GM19239 (cell line): ENCODE measurements around the gene TRAPPC11.
"Not testable (repeated sequence)": the region's sequence is repeated elsewhere in the genome, so short reads cannot be mapped to it uniquely, and the experiment has no call there.

Source experiments
- DNase-seq: peaks from one replicate; pipeline ENCODE4 v3.0.0; 2011; ENCODE audit warnings: low spot score; ENCODE audit not compliant: insufficient read length
- FAIRE-seq: peaks from 2 replicates; lab custom pipeline; 2011; peaks lifted over from hg19 to GRCh38; lab: Jason Lieb, UNC

TRAPPC11 gene

DNA sequence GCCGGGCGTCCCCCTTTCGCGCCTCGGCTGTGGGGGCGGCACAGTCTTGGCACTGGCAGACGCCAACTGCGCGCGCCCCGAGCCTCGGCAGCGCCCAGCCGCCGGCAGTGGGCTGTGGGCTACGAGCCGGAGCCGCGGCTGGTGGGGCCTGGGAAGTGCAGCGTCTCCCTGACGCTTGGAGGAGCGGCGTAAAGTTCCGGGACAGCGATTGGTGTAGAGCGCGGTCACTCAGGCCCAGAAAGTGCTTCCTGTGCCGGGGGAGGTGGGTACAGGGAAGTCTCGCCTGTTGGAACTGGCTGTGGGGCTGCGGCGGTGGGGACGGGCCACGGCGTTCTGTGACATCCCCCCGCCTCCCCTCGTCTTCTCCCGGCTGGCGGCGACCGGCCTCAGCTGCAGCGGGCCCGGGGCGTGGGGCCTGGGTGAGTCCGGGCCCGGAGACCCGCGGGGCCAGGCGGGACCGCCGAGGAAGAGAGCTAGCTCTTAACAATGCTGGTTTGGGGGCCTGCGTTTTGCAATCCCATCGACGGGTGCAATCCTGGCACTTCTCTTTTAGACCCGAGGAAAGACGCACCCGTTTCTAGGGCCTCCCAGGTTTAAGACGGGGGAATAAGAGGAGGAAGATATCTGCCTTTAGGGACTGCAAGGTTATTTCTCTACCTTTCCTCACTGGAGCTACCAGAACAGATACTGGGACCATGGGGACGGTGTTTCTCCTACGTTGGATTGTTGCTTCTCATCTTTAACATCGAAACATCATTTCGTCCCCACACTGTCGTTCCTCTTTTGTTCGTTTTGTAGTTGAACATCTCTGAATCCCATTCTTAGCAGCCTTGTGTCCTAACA lies at the start of gene TRAPPC11, which contains the start of gene RWDD4:
TRAPPC11 (plus strand) TSS at position 265 of the 843 bp plus-strand sequence. CDS start 4,575 bp downstream, outside the sequence.
RWDD4 (minus strand) TSS at position 157 of the 843 bp plus-strand sequence. CDS start 233 bp downstream, outside the sequence.
- peak; percentile 83 for FAIRE-seq
- peak; percentile 92 for DNase-seq

DNA sequence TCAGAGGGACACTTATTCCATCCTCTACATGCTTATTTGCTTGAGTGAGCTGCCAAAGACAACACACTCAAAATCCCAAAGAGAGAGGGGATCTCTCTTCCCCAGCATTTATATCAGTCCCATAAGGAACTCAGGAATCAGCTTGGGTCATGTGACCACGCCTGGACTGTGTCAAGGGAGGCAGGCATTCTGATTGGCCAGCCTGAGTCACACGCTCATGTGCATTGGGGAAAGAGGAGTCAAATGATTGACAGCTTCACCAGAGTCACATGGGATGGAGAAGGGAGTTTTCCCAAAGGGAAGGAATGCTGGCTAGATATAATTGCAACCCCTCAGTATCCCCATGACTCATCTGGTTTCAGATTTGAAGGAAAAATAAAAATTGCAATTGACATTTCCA lies 49.1 kb upstream of the TRAPPC11 start:
- DNase-seq (no peak), FAIRE-seq (no peak)

DNA sequence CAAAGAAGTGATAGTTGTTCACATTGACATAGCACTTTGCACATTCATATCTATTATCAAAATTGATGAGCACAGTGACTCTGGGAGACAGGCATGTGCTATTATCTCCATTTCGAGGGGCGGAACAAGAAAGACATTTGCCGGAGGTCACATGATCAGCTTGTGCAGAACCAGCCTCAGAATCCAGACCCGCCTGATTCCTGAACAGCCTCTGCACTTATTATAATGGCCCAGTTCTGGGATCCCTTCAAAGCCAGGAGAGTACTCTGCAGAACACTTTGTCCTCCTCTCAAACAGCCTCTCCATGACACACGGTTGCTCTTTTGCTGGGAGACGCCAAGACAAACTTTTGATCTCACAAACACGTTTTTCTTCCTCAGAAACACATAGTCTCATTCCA lies 48.5 kb upstream of the TRAPPC11 start:
- FAIRE-seq = no peak
- no peak for DNase-seq

DNA sequence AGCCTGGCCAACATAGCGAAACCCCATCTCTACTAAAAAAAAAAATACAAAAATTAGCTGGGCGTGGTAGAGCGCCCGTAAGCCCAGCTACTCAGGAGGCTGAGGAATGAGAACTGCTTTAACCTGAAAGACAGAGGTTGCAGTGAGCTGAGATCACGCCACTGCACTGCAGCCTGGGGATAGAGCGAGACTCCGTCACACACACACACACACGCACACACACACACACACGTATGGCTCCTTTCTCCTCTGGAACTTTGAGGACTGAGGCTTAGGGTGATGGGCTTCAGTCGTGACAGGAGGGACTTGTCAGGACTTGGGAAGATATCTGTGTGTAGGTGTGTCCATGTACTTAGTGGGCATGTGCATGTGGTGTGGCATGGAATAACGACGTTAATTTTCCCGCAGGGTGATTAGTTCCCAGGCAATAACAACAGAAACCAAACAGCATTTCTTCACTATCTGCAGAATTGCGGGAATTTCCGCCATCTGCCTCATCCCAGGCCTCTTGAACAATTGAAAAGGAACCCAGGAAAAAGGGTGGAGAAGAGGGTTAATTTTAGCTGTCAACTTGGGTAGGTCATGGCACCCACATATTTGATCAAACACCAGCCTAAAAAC lies 47.8 kb upstream of the TRAPPC11 start:
- no peak for FAIRE-seq
- no peak for DNase-seq

DNA sequence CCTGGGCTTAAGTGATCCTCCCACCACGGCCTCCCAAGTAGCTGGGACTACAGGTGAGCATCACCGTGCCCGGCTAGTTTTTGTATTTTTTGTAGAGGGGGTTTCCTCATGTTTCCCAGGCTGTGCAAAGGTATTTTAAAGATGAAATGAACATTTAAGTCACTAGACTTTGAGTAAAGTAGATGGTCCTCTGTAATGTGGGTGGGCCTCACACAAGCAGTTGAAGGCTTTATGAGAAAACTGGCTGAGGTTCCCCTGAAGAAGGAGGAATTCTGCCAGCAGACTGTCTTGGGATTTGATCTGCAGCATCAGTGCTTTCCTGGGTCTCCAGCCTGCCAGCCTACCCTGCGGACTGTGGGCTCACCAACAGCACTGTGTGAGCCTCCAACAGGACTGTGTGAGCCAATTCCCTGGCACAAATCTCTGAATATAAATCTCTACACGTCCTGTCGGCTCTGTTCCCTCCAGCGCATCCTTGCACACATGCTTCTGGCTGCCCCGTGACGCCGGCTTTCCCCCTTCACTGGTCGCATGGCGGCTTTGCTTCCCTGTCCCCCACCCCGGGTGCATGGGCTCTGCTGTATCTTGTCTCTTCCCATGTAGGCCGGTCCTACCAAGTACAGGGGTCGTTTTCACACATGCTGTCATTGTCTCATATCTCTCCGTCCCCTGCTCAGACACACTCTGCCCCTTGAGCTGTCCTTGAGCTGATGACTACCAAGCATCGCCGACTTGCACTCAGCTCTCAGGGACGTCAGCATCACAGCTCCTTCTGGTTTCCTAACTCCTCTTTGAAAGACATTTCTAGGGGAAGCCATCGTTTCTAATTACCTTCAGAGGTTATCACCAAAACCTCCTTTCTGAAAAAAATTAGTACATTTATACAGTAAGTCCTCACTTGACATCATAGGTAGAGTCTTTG lies 46.5 kb upstream of the TRAPPC11 start:
- FAIRE-seq = no peak
- no peak for DNase-seq

DNA sequence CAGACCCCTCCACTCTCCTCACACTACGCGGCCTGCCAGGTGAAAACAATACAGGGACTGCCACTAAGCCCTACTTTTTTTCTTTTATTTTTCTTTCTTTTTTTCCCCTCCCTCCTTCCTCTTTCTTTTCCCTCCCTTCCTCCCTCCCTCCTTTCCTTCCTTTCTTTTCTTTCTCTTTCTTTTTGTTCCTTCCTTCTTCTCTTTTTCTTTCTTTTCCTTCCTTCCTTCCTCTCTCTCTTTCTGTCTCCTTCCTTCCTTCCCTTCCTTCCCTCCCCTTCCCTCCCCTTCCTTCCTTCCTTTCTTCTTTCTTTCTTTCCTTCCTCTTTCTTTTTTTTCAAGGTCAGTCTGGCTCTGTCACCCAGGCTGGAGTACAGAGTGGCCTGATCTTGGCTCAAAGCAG lies 42.0 kb upstream of the TRAPPC11 start:
- no peak for DNase-seq
- FAIRE-seq = no peak

DNA sequence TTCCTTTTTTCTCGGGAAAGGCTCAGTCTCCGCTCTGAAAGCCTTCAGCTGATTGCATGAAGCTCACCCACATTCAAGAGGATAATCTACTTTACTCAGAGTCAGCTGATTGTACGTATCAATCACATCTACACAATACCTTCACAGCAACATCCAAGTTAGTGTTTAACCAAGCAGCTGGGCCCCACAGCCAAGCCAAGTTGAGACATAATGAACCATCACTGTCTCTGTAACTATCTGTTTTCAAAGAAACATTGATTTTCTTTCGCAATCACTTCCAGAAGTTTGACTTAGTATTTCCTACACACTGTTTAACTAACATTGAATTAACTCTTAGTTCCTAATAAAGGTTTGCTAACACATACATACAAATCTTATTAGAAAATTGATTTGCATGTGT lies 40.4 kb upstream of the TRAPPC11 start:
- no peak for DNase-seq
- FAIRE-seq = no peak

DNA sequence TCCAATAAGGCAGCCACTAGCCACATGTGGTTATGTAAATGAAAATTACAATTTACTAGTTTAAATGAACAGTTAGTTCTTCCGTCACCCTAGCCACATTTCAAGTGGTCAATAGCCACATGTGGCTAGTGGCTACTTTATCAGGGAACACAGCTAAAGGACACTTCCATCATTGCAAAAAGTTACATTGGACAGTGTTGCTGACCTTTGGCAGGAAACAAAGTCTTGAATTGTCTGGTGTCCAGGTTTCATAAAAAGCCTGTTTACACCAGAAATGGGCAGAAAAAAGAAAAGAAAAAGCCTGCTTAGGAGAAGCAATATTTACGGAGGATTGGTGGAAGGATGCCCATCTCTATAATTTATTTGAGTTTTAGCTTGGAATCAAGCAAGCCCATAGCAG lies 38.7 kb upstream of the TRAPPC11 start:
- DNase-seq (no peak), FAIRE-seq (no peak)

DNA sequence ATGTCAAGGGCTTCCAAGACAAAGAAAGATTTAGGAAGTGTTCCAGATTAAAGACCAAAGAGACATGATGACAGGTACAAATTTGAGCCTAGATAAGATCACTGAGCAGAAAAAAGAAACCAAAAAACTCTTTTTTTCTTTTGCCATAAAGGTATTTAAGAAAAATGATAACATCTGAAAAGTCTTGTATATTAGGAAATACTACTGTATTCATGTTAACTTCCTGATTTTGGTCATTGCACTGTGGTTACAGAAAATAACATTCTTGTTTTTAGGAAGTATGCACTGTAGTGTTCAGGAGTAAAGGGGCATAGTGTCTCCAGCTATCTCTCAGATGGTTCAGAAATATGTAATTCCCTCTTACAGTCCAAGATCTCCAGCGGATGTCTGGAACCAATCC lies 37.2 kb upstream of the TRAPPC11 start:
- DNase-seq (no peak), FAIRE-seq (no peak)

DNA sequence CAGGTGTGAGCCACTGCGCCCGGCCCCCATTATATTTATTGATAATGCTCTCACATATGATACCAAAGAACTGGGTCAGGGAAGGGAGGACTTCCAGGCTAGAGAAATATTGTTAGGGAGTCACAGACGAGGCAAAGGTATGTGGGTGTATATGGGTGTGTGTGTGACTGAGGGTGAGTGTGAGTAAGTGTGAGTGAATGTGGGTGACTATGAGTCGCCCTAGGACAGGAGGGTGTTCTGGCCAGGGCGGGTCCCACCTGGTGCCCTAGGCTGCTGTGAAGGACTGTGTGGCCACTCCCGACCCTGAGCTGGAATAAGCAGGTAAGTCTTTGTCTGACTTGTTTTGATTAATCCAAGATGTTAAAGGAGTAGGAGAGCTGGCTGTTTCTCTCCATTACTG lies 34.5 kb upstream of the TRAPPC11 start:
- DNase-seq (no peak), FAIRE-seq (no peak)

DNA sequence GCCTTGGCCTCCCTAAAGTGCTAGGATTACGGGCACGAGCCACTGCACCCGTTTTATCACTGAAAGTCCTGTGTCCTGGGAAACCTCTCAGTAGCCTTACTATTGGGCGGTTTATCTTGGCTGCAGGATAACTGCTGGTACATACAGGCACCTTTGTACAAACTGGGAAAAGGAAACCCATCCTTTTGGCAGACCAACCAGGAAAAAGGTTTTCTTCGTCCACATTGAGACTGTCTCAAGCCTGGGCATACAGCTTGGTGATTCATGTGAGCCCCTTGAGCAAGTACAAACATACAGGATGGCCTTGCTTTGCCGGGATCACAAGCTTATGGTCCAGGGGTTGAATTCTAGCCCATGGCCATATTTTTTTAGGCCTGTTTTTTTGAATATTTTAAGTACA lies 32.9 kb upstream of the TRAPPC11 start:
- no peak for FAIRE-seq
- DNase-seq = no peak

DNA sequence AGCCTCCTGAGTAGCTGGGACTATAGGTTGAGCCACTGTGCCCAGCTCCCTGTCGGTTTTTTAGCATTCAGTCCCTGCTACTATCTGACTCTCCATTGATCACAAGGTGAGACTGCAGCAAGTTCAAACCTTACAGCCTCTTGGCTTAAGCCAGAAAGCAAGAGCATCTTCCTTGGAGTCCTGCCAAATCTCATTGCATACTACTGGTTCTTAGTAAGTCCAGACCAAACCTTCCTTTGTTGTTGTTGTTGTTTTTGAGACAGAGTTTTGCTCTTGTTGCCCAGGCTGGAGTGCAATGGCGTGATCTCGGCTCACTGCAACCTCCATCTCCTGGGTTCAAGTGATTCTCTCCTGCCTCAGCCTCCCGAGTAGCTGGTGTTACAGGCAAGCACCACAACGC lies 31.8 kb upstream of the TRAPPC11 start:
- not testable (repeated sequence) for DNase-seq, FAIRE-seq

DNA sequence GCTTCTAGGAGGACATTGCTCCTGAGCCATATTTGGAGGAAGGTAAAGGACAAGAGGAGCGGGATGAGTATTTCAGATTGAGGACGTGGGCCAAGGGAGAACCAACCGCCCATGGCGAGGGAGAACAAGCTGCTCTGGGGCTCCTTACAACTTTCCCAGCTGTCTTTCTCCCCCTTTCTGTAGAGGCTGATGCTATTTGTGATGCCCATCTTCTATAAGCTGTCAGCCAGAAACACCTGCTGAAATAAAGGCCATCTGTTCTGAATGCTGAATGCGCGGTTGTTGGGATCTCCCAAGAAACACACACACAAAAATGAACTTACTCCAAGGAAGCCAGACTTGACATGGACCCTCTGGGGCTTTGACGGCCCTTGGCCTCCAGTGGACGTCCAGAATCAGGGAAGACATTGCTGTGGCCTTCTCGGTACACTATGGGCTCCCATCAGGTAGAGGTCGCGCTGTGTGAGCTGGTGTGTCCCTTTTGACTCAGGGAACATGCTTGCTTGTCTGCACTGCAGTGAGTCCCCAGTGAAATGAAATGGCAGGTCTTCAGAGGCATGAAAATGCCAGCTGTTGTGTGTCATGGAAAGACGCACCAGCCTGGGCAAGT lies 31.0 kb upstream of the TRAPPC11 start:
- DNase-seq (no peak), FAIRE-seq (no peak)

DNA sequence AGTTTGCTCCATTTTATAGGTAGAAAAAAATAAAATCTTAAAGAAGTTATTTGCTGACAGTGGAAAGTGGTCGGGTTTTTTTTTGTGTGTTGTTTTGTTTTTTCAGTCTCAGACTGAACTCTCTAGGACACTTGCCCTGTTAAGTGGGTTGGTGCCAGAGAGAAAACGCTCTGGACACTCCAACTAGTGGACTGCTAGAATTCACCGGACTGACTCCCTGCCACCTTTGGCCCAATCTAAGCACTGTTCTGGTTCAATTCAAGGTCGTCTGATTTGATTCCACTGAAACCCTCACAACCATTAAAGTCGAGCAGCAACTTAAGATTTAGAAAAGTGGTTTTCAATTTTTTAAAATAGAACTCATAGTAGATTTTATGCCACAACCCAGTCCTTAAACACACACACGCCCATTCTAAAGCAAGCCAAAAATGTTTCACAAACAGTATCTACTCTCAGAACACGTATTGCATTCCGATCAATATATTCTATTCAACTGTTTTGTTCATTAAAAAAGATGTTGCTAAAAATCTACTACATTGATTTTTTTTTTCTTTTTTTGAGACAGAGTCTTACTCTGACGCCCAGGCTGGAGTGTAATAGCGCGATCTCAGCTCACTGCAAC lies 27.4 kb upstream of the TRAPPC11 start:
- DNase-seq = no peak

DNA sequence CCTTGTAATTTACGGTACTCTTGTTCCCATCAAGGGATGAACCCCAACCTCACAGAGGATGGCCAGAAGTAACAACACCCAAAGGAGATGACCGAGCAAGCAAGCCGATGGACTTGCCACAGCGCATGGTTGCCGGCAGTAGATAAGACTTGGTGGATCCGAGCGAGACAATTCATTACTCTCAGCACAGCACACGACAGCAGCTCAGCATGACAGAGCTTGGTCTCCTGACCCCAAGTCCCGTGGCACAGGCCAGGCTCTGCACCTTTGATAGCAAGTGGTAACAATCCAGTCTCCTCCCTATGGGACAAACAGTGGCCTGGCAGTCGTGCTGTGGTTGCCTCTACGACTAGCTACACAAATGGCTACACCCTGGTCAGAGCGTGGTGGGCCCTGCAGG lies 26.4 kb upstream of the TRAPPC11 start:
- no peak for FAIRE-seq

More for the DNA sequence above, 27.4 kb upstream of the TRAPPC11 start:
- no peak for FAIRE-seq

DNA sequence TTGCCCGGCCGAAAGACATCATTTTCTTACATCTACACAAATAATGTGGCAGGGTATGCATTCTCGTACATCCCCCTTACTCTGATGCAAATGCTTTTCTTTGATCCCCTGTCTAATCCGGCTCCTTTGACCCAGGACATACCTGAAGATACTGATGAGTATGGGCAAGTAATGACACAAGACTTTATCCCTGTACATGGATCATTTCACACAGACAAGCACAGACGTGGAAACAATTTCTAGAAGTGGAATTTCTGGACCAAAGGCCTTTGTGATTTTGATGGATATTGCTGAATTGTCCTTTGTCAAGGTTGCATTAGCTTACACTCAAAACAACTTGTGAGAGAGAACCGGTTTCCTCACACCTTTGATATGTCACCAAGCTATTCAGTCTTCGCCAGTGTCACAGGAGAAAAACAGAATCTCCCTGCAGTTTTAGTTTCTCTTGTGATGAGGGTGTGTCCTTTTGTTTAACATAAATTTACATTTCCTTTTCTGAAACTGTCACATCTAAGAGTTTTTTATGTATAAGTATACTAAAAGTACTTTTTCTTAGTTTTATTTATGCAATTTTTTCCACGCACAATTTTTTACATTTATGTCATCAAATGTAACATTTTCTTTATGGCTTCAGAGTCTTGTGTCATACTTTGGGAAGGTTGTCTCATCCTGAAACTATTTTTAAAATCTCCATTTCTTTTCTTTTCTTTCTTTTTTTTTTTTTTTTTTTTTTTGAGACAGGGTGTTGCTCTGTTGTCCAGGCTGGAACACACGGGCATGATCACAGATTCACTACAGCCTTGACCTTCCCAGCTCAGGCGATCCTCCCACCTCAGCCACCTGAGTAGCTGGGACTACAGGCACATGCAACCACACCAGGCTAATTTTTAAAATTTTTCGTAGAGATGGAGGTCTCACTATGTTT lies 25.4 kb upstream of the TRAPPC11 start:
- no peak for DNase-seq
- FAIRE-seq = no peak

More for the DNA sequence above, 26.4 kb upstream of the TRAPPC11 start:
- DNase-seq = no peak

DNA sequence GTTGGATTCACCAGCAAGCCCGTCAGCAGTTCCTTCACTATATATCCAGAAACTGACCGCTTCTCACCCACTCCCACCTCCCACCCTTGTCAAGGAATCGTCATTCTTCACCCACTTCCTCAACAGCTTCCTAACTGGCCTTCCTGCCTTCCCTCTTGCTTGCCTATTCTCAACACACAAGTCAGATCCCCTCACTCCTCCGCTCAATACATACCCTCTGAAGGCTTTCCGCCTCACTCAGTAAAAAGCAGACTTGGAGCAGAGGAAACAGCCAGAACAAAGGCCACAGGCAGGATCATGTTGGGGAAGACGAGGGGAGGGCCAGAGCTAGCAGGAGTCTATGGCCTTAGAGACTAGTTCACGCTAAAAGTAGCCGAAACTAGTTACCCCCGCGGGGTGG lies 23.8 kb upstream of the TRAPPC11 start:
- no peak for DNase-seq

DNA sequence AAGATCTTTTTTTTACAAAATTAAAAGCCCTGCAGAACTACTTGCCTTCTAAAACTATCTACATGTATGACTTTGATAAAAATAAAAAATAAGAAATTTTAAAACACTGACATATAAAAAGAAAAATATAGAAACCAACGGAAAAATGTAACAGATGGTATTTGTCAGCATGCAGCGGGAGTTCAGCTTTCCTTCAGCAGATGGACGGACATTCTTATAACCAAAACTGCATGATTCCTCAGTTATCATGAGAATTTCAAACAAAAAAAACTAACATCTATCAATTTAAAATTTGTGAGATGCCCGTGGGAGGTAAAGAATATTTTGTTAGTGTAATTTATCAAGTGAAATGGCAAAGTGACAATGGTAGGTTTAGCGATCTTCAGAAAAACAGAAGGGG lies 23.4 kb upstream of the TRAPPC11 start:
- FAIRE-seq = no peak

More for the DNA sequence above, 23.8 kb upstream of the TRAPPC11 start:
- FAIRE-seq = no peak

DNA sequence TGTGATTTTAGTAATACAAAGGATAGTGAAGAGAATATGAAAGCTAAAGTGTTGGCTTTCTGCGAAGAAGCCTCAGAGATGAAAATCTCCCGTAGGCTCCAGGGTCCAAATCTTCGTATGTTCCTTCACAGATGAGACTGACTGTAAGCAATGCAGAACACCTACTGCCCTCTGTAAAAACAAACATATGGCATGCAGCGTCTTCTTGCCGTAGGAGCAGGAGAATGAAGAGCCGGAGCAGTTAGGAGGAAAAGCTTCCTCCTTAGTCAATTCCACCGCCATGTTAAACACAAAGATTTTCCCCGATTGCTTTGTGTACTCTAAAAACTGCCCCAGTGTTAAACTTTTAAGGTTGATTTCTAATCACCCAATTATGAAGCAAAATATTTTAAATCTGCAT lies 22.6 kb upstream of the TRAPPC11 start:
- FAIRE-seq (no peak), DNase-seq (no peak)

More for the DNA sequence above, 23.4 kb upstream of the TRAPPC11 start:
- DNase-seq = no peak
